GM04504 (cell line): ENCODE results near the gene NCKAP5L.
"Not testable (repeated sequence)": the region's sequence is repeated elsewhere in the genome, so short reads cannot be mapped to it uniquely, and the experiment has no call there.

Source experiments
- DNase-seq: peaks from one replicate; pipeline ENCODE4 v3.0.0-alpha.2; 2012; ENCODE audit warnings: low read depth

NCKAP5L gene

GRCh38 chr12:49777800-49778748, 50.1 kb downstream of the NCKAP5L start:
- DNase-seq: no peak

- no peak for DNase-seq
These were observed 50.9 kb downstream of the NCKAP5L start for GRCh38 chr12:49777341-49777740.

- DNase-seq: no peak
These were observed 51.4 kb downstream of the NCKAP5L start for GRCh38 chr12:49776858-49777257.

GRCh38 chr12:49776413-49776812, 51.8 kb downstream of the NCKAP5L start:
- DNase-seq: peak; percentile 59

GRCh38 chr12:49773102-49773501, 55.1 kb downstream of the NCKAP5L start:
- not testable (repeated sequence) for DNase-seq

GRCh38 chr12:49767333-49767732, 60.9 kb downstream of the NCKAP5L start:
- DNase-seq: no peak

- DNase-seq: no peak
These were observed 62.1 kb downstream of the NCKAP5L start for GRCh38 chr12:49766115-49766455.

- no peak for DNase-seq
These were observed 64.1 kb downstream of the NCKAP5L start for GRCh38 chr12:49764126-49764525.

- no peak for DNase-seq
These were observed 65.1 kb downstream of the NCKAP5L start for GRCh38 chr12:49763006-49763591.

GRCh38 chr12:49762468-49762847, 65.8 kb downstream of the NCKAP5L start:
- no peak for DNase-seq

GRCh38 chr12:49761677-49762467, 66.3 kb downstream of the NCKAP5L start:
- DNase-seq: no peak

- DNase-seq: no peak
These were observed 77.2 kb downstream of the NCKAP5L start for GRCh38 chr12:49750996-49751393.

GRCh38 chr12:49750027-49750995, 77.9 kb downstream of the NCKAP5L start:
- peak; percentile 51 for DNase-seq

GRCh38 chr12:49748800-49749199, 79.4 kb downstream of the NCKAP5L start:
- no peak for DNase-seq

GRCh38 chr12:49748306-49748705, 79.9 kb downstream of the NCKAP5L start:
- no peak for DNase-seq

- DNase-seq: no peak
These were observed 83.8 kb downstream of the NCKAP5L start for GRCh38 chr12:49744363-49744885.

GRCh38 chr12:49741882-49742620, 86.2 kb downstream of the NCKAP5L start:
- DNase-seq: peak; percentile 80
